OCI-LY3 (cell line): ENCODE measurements around the gene BABAM2.

Experiments
- CTCF ChIP-seq: fragments of 200-600, 300-600 bp; sonication (generic); IDR thresholded peaks from 2 replicates; pipeline ENCODE4 v1.5.1; 2014; ENCODE audit warnings: antibody characterized with exemption, low read length, low read depth
- EZH2phosphoT487 ChIP-seq: fragments of 200-600 bp; shearing (Covaris generic); IDR thresholded peaks from 2 replicates; pipeline ENCODE4 v1.6.1; 2018; ENCODE audit warnings: antibody characterized with exemption, mixed run types, low read depth

DNA sequence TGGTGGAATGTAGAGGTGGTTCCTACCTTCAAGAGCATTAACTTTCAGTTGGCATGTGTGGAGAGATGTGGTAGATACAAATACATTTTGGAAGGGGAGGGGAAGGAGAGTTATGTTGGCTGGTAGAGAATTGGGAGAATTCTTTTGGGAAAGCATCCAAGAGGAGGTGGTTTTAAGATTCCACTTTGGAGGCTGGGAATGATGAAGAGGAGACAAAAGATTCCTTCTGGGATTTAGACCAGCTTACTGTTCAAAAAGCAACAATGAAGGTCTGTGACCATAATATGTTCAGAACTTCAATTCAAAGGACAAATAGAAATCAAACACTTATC lies 381.4 kb downstream of the BABAM2 start:
- TF ChIP-seq CTCF = no peak
- TF ChIP-seq EZH2phosphoT487 = no peak
